Peyer's patch (tissue), 4 donors: Measurements from ENCODE around the gene NTNG1. TPM values are rescaled to one million over a fixed set of nuclear protein-coding genes. Genes with fewer than 3 reads are reported as not detected.
A peak's percentile ranks its signal among the peaks of the same experiment; 100 is the strongest.

ENCODE experiments used
- DNase-seq, 3 donors: peaks; one replicate each; pipeline ENCODE4 v3.0.0-alpha.2; 2017 to 2019
- H3K27ac ChIP-seq, 4 donors: fragments of 200-600 bp; sonication (generic); one replicate each; pipeline ENCODE4 v1.5.1; 2016 to 2019
- H3K27me3 ChIP-seq, 2 donors: fragments of 200-600 bp; sonication (generic); one replicate each; pipeline ENCODE4 v1.5.1; 2019
- H3K36me3 ChIP-seq, 3 donors: fragments of 200-600 bp; sonication (generic); one replicate each; pipeline ENCODE4 v1.5.1; 2016 to 2019
- H3K4me1 ChIP-seq, 4 donors: fragments of 200-600 bp; sonication (generic); one replicate each; pipeline ENCODE4 v1.5.1; 2016 to 2019
- H3K4me3 ChIP-seq, 4 donors: fragments of 200-600 bp; sonication (generic); 1 replicate in 3 of 4; 2 replicates in 1 of 4; pipeline ENCODE4 v1.5.1; 2016 to 2019; ENCODE audit warnings: mild to moderate bottlenecking in 1 of 4
- H3K9me3 ChIP-seq, 4 donors: fragments of 200-600 bp; sonication (generic); one replicate each; pipeline ENCODE4 v1.5.1; 2016 to 2019; ENCODE audit warnings: mild to moderate bottlenecking in 1 of 4
- CTCF ChIP-seq, 6 experiments: fragments of 450-650 bp in 4 of 6; fragments of 200-600 bp in 2 of 6; sonication (generic) in 1 of 6; IDR thresholded peaks; one replicate each; pipeline ENCODE4 v1.5.1; 2017 to 2019; ENCODE audit warnings: antibody characterized with exemption in 6 of 6, mild to moderate bottlenecking in 3 of 6, moderate library complexity in 1 of 6
- POLR2A ChIP-seq, 2 donors: fragments of 450-650 bp; IDR thresholded peaks; one replicate each; pipeline ENCODE4 v1.5.1; 2017; ENCODE audit warnings: antibody characterized with exemption in 2 of 2, mild to moderate bottlenecking in 2 of 2, moderate library complexity in 2 of 2
- total RNA-seq, 4 donors: library from RNA; depleted of rRNA; stranded (reverse); fragments of >200 nt; gene quantifications; one replicate each; pipeline ENCODE4 v1.1.0, GENCODE V29; 2016

NTNG1 gene
- total RNA-seq, 4 donors from 2014 or later: 17.3 TPM; not detected in 3

- Histone ChIP-seq H3K36me3 (no peaks in the 10 kb centered on the region), H3K9me3 (no peaks in the 10 kb centered on the region), H3K4me3 (no peak overlapping the region), H3K27me3 (no peaks in the 10 kb centered on the region), H3K27ac (no peak overlapping the region), H3K4me1 (no peaks in the 10 kb centered on the region)
- TF ChIP-seq POLR2A (IDR thresholded peaks at IDR 0.05) (no peak), CTCF (IDR thresholded peaks at IDR 0.05) (no peak)
- no peak for DNase-seq
Measured at GRCh38 chr1:107187399-107187798, 46.6 kb downstream of the NTNG1 start.

GRCh38 chr1:107188160-107188559 is 47.3 kb downstream of the NTNG1 start:
- no peak for DNase-seq
- TF ChIP-seq CTCF (IDR thresholded peaks at IDR 0.05) (no peak), POLR2A (IDR thresholded peaks at IDR 0.05) (no peak)

GRCh38 chr1:107194380-107194779 is 53.5 kb downstream of the NTNG1 start:
- no peaks in the 10 kb centered on the region for H3K36me3 ChIP-seq
- TF ChIP-seq POLR2A (IDR thresholded peaks at IDR 0.05): no peak
- no peak for TF ChIP-seq CTCF (IDR thresholded peaks at IDR 0.05)
- H3K27me3 ChIP-seq: no peaks in the 10 kb centered on the region
- H3K4me1 ChIP-seq: no peaks in the 10 kb centered on the region
- no peaks in the 10 kb centered on the region for H3K9me3 ChIP-seq
- no peak overlapping the region for H3K27ac ChIP-seq
- DNase-seq: no peak
- H3K4me3 ChIP-seq: no peak overlapping the region

More at GRCh38 chr1:107188160-107188559, 47.3 kb downstream of the NTNG1 start:
- no peaks in the 10 kb centered on the region for H3K36me3 ChIP-seq
- no peaks in the 10 kb centered on the region for H3K9me3 ChIP-seq
- no peak overlapping the region for H3K27ac ChIP-seq
- H3K27me3 ChIP-seq: no peaks in the 10 kb centered on the region
- H3K4me3 ChIP-seq: no peak overlapping the region
- no peaks in the 10 kb centered on the region for H3K4me1 ChIP-seq

GRCh38 chr1:107195476-107195875 is 54.6 kb downstream of the NTNG1 start:
- TF ChIP-seq POLR2A (IDR thresholded peaks at IDR 0.05): no peak
- DNase-seq: no peak
- Histone ChIP-seq H3K36me3 (no peaks in the 10 kb centered on the region), H3K27me3 (no peaks in the 10 kb centered on the region), H3K9me3 (no peaks in the 10 kb centered on the region), H3K27ac (no peak overlapping the region), H3K4me1 (no peaks in the 10 kb centered on the region), H3K4me3 (no peak overlapping the region)

- Histone ChIP-seq H3K4me3 (no peak overlapping the region), H3K9me3 (no peaks in the 10 kb centered on the region), H3K27ac (no peak overlapping the region), H3K4me1 (no peaks in the 10 kb centered on the region), H3K27me3 (no peaks in the 10 kb centered on the region), H3K36me3 (no peaks in the 10 kb centered on the region)
- no peak for TF ChIP-seq POLR2A (IDR thresholded peaks at IDR 0.05)
- TF ChIP-seq CTCF (IDR thresholded peaks at IDR 0.05): peak in 5 of 6 experiments; percentile 16 to 38 (median 22)
- peak in 2 of 3 donors; percentile 32 to 47 for DNase-seq
Measured at GRCh38 chr1:107196973-107197562, 56.2 kb downstream of the NTNG1 start.

GRCh38 chr1:107198561-107198960 is 57.7 kb downstream of the NTNG1 start:
- Histone ChIP-seq H3K27me3 (no peaks in the 10 kb centered on the region), H3K36me3 (no peaks in the 10 kb centered on the region), H3K9me3 (no peaks in the 10 kb centered on the region), H3K4me3 (no peak overlapping the region), H3K4me1 (no peaks in the 10 kb centered on the region), H3K27ac (no peak overlapping the region)
- TF ChIP-seq CTCF (IDR thresholded peaks at IDR 0.05): no peak
- no peak for TF ChIP-seq POLR2A (IDR thresholded peaks at IDR 0.05)
- no peak for DNase-seq
